H9 (cell line): ENCODE data around the gene GABBR2. TPM values are rescaled to one million over a fixed set of nuclear protein-coding genes. Genes with fewer than 3 reads are reported as not detected.
"Not testable (repeated sequence)": the region's sequence is repeated elsewhere in the genome, so short reads cannot be mapped to it uniquely, and the experiment has no call there.

Source experiments
- DNase-seq: peaks from one replicate; pipeline ENCODE4 v3.0.0-alpha.2; 2017
- H2AFZ ChIP-seq: one replicate; pipeline ENCODE4 v1.6.1; 2013; ENCODE audit warnings: mild to moderate bottlenecking, low read length, control low read depth, moderate library complexity
- H2AK5ac ChIP-seq: 2 replicates; pipeline ENCODE4 v1.6.1; 2013; ENCODE audit warnings: low read length, control low read depth, mixed read lengths; ENCODE audit not compliant: insufficient read length
- H2BK120ac ChIP-seq: one replicate; pipeline ENCODE4 v1.6.1; 2013; ENCODE audit warnings: low read depth, mild to moderate bottlenecking, low read length, control low read depth, inconsistent platforms; ENCODE audit not compliant: poor library complexity, severe bottlenecking
- H2BK12ac ChIP-seq: 2 replicates; pipeline ENCODE4 v1.6.1; 2013; ENCODE audit warnings: low read length, control low read depth, mixed read lengths, low read depth; ENCODE audit not compliant: insufficient read length
- H2BK15ac ChIP-seq: 2 replicates; pipeline ENCODE4 v1.6.1; 2013; ENCODE audit warnings: low read depth, low read length, control low read depth
- H2BK20ac ChIP-seq: one replicate; pipeline ENCODE4 v1.6.1; 2013; ENCODE audit warnings: low read depth, mild to moderate bottlenecking, low read length, control low read depth, inconsistent platforms; ENCODE audit not compliant: poor library complexity, severe bottlenecking
- H2BK5ac ChIP-seq: 2 replicates; pipeline ENCODE4 v1.6.1; 2013; ENCODE audit warnings: low read length, control low read depth, mixed read lengths; ENCODE audit not compliant: insufficient read length
- H3K14ac ChIP-seq: 2 replicates; pipeline ENCODE4 v1.6.1; 2013; ENCODE audit warnings: low read length, control low read depth; ENCODE audit not compliant: insufficient read depth
- H3K18ac ChIP-seq: 2 replicates; pipeline ENCODE4 v1.6.1; 2013; ENCODE audit warnings: low read depth, mild to moderate bottlenecking, mixed read lengths, low read length, control low read depth; ENCODE audit not compliant: insufficient read length
- H3K23ac ChIP-seq: 2 replicates; pipeline ENCODE4 v1.6.1; 2013; ENCODE audit warnings: low read length, control low read depth, mixed read lengths, low read depth; ENCODE audit not compliant: insufficient read length
- H3K23me2 ChIP-seq: 2 replicates; pipeline ENCODE4 v1.6.1; 2013; ENCODE audit warnings: low read depth, mild to moderate bottlenecking, mixed read lengths, low read length, control low read depth; ENCODE audit not compliant: insufficient read length, poor library complexity, severe bottlenecking
- H3K27ac ChIP-seq: 2 replicates; pipeline ENCODE4 v1.5.1; 2013; ENCODE audit warnings: low read length, control low read depth, mixed read lengths, low read depth; ENCODE audit not compliant: insufficient read length
- H3K27me3 ChIP-seq: 2 replicates; pipeline ENCODE4 v1.6.1; 2013; ENCODE audit warnings: low read length, control low read depth, inconsistent platforms; ENCODE audit not compliant: insufficient read depth
- H3K4ac ChIP-seq: 2 replicates; pipeline ENCODE4 v1.6.1; 2013; ENCODE audit warnings: low read depth, mild to moderate bottlenecking, control low read depth, inconsistent platforms, low read length, moderate library complexity
- H3K4me1 ChIP-seq: 2 replicates; pipeline ENCODE4 v1.6.1; 2013; ENCODE audit warnings: low read length, control low read depth, inconsistent platforms; ENCODE audit not compliant: insufficient read depth
- H3K4me2 ChIP-seq: 2 replicates; pipeline ENCODE4 v1.6.1; 2013; ENCODE audit warnings: low read length, control low read depth, mixed read lengths; ENCODE audit not compliant: insufficient read length, insufficient read depth
- H3K56ac ChIP-seq: 2 replicates; pipeline ENCODE4 v1.6.1; 2013; ENCODE audit warnings: low read depth, mild to moderate bottlenecking, mixed read lengths, low read length, control low read depth; ENCODE audit not compliant: insufficient read length
- H3K79me1 ChIP-seq: 2 replicates; pipeline ENCODE4 v1.6.1; 2013; ENCODE audit warnings: low read depth, mild to moderate bottlenecking, moderate library complexity, low read length, control low read depth, inconsistent platforms; ENCODE audit not compliant: insufficient read depth, poor library complexity, severe bottlenecking
- H3K79me2 ChIP-seq: 2 replicates; pipeline ENCODE4 v1.6.1; 2013; ENCODE audit warnings: low read length, control low read depth, inconsistent platforms; ENCODE audit not compliant: insufficient read depth
- H3K9ac ChIP-seq: 2 replicates; pipeline ENCODE4 v1.6.1; 2013; ENCODE audit warnings: low read length, control low read depth, mixed read lengths; ENCODE audit not compliant: insufficient read length; ENCODE audit errors: extremely low read depth
- H3K9me3 ChIP-seq: one replicate; pipeline ENCODE4 v1.6.1; 2013; ENCODE audit warnings: low read depth, low read length, inconsistent platforms; ENCODE audit not compliant: control insufficient read depth
- H3T11ph ChIP-seq: one replicate; pipeline ENCODE4 v1.6.1; 2013; ENCODE audit warnings: mild to moderate bottlenecking, low read length, control low read depth, inconsistent platforms
- H4K20me1 ChIP-seq: one replicate; pipeline ENCODE4 v1.6.1; 2013; ENCODE audit not compliant: control insufficient read depth, insufficient read length, insufficient read depth
- H4K5ac ChIP-seq: 2 replicates; pipeline ENCODE4 v1.6.1; 2013; ENCODE audit warnings: low read depth, mild to moderate bottlenecking, mixed read lengths, low read length, control low read depth; ENCODE audit not compliant: insufficient read length
- H4K8ac ChIP-seq: replicated peaks from 2 replicates; pipeline ENCODE4 v1.6.1; 2013; ENCODE audit warnings: low read length, control low read depth, mixed read lengths, low read depth; ENCODE audit not compliant: insufficient read length
- H4K91ac ChIP-seq: 2 replicates; pipeline ENCODE4 v1.6.1; 2013; ENCODE audit warnings: low read depth, mild to moderate bottlenecking, moderate library complexity, mixed read lengths, low read length, control low read depth; ENCODE audit not compliant: insufficient read length
- H3K27ac Mint-ChIP-seq, 3 experiments: 2 replicates in 2 of 3; 3 replicates in 1 of 3; pipeline ENCODE4 v1.8.0; 2020 to 2021; ENCODE audit warnings: mixed read lengths in 3 of 3, mild to moderate bottlenecking in 1 of 3, moderate library complexity in 1 of 3
- H3K27me3 Mint-ChIP-seq: 2 replicates; pipeline ENCODE4 v1.8.0; 2021; ENCODE audit warnings: low read depth, mild to moderate bottlenecking, moderate library complexity, mixed read lengths
- H3K36me3 Mint-ChIP-seq, 3 experiments: 2 replicates in 2 of 3; 3 replicates in 1 of 3; pipeline ENCODE4 v1.8.0; 2020 to 2021; ENCODE audit warnings: low read depth in 3 of 3, mixed read lengths in 3 of 3; ENCODE audit not compliant: insufficient read depth in 1 of 3
- H3K4me1 Mint-ChIP-seq, 2 experiments: 2 replicates each; pipeline ENCODE4 v1.8.0; 2020; ENCODE audit warnings: mixed read lengths in 2 of 2
- H3K4me3 Mint-ChIP-seq, 2 experiments: 2 replicates in 1 of 2; 3 replicates in 1 of 2; pipeline ENCODE4 v1.8.0; 2020 to 2021; ENCODE audit warnings: mild to moderate bottlenecking in 2 of 2, mixed read lengths in 2 of 2, moderate library complexity in 1 of 2
- H3K9me3 Mint-ChIP-seq, 2 experiments: 2 replicates in 1 of 2; 3 replicates in 1 of 2; pipeline ENCODE4 v1.8.0; 2020; ENCODE audit warnings: mild to moderate bottlenecking in 2 of 2, mixed read lengths in 2 of 2, moderate library complexity in 1 of 2
- CTCF ChIP-seq: fragments of 200-600 bp; sonication (generic); conservative IDR thresholded peaks from 3 replicates; pipeline ENCODE4 v1.8.0; 2021; ENCODE audit warnings: antibody characterized with exemption, mild to moderate bottlenecking
- WGBS: extraction: QIAGEN DNeasy Blood & Tissue Kit; methylation state at CpG from one replicate; pipeline ENCODE4 v1.1.7; 2013; ENCODE audit warnings: missing lambda C conversion rate, low lambda C conversion rate, mixed read lengths; ENCODE audit not compliant: insufficient read length; ENCODE audit errors: extremely low coverage; 5-methylcytosine and 5-hydroxymethylcytosine counted together
- total RNA-seq: library from RNA; stranded (reverse); gene quantifications from 2 replicates; pipeline ENCODE4 v1.2.1, GENCODE V29; 2021

Gene GABBR2
- total RNA-seq, 1 experiment from 2014 or later = 0.66 TPM

GRCh38 chr9:98589102-98589501 is 119.6 kb downstream of the GABBR2 start:
- Histone ChIP-seq H3K14ac (no peak overlapping the region), H3K18ac (no peak overlapping the region), H2BK120ac (no peak overlapping the region), H2AFZ (no peak overlapping the region), H3K23ac (no peak overlapping the region), H2BK12ac (no peak overlapping the region), H3K23me2 (no peaks in the 10 kb centered on the region), H2BK5ac (no peak overlapping the region), H2BK15ac (no peak overlapping the region), H3K79me1 (no peaks in the 10 kb centered on the region), H3K79me2 (no peaks in the 10 kb centered on the region), H4K91ac (no peak overlapping the region), H3K56ac (no peak overlapping the region), H3K27ac (no peak overlapping the region), H3K27me3 (no peaks in the 10 kb centered on the region; the same call in 1 of the 2 replicates), H4K8ac (no peak overlapping the region), H3K4ac (no peak overlapping the region), H2AK5ac (no peak overlapping the region), H2BK20ac (no peak overlapping the region), H4K5ac (no peak overlapping the region), H3K4me2 (no peak overlapping the region), H4K20me1 (no peaks in the 10 kb centered on the region), H3T11ph (no peak overlapping the region), H3K4me1 (no peaks in the 10 kb centered on the region), H3K9me3 (no peaks in the 10 kb centered on the region), H3K9ac (no peak overlapping the region)
- no peak for DNase-seq
- no peak overlapping the region; a peak in 1 of 7 replicates for H3K27ac Mint-ChIP-seq
- no peak for TF ChIP-seq CTCF
- peaks cover 7% of the 10 kb centered on the region for H3K27me3 Mint-ChIP-seq
- no peak overlapping the region for H3K4me3 Mint-ChIP-seq
- WGBS = no CpG with 5 or more reads among the region's 4 CpGs
- no peaks in the 10 kb centered on the region for H3K9me3 Mint-ChIP-seq
- H3K4me1 Mint-ChIP-seq = no peaks in the 10 kb centered on the region
- H3K36me3 Mint-ChIP-seq = no peaks in the 10 kb centered on the region

- not testable (repeated sequence) for H3K9me3 ChIP-seq, H4K20me1 ChIP-seq, H3K18ac ChIP-seq, H3K14ac ChIP-seq, H3K4me3 Mint-ChIP-seq, H4K91ac ChIP-seq, H3K27me3 ChIP-seq, H3K23me2 ChIP-seq, H3K23ac ChIP-seq, H2BK20ac ChIP-seq, H2BK120ac ChIP-seq, H3K4me1 Mint-ChIP-seq, H3K56ac ChIP-seq, H3K9me3 Mint-ChIP-seq, H3K4ac ChIP-seq, DNase-seq, H2BK5ac ChIP-seq, H3K27ac ChIP-seq, H3K79me2 ChIP-seq, H3K36me3 Mint-ChIP-seq, H3K4me2 ChIP-seq, H3K79me1 ChIP-seq, H2BK12ac ChIP-seq, H3T11ph ChIP-seq, H2AFZ ChIP-seq, H4K8ac ChIP-seq, H2BK15ac ChIP-seq, H3K9ac ChIP-seq, H4K5ac ChIP-seq, H3K4me1 ChIP-seq, H3K27me3 Mint-ChIP-seq, H3K27ac Mint-ChIP-seq, H2AK5ac ChIP-seq
- no CpG with 5 or more reads among the region's 10 CpGs for WGBS
Observed at GRCh38 chr9:98584853-98585438, 123.8 kb downstream of the GABBR2 start.
